A673 (cell line): ENCODE data around the gene SPATS2.
A peak's percentile ranks its signal among the peaks of the same experiment; 100 is the strongest.

ENCODE experiments used
- EZH2 ChIP-seq: fragments of 200-600 bp; sonication (generic); IDR thresholded peaks from 2 replicates; pipeline ENCODE4 v1.6.1; 2017; ENCODE audit warnings: borderline replicate concordance, low read depth, mild to moderate bottlenecking, mixed read lengths, antibody characterized with exemption, low read length; ENCODE audit not compliant: poor library complexity, severe bottlenecking
- TF ChIP-seq, protein P1 (sequence below): fragments of 300-800, 200-600 bp; sonication (generic); conservative IDR thresholded peaks from 2 replicates; pipeline ENCODE4 v1.5.1; 2017; ENCODE audit warnings: low read depth, mild to moderate bottlenecking, antibody characterized with exemption, low read length, moderate library complexity, mixed read lengths

DNA sequence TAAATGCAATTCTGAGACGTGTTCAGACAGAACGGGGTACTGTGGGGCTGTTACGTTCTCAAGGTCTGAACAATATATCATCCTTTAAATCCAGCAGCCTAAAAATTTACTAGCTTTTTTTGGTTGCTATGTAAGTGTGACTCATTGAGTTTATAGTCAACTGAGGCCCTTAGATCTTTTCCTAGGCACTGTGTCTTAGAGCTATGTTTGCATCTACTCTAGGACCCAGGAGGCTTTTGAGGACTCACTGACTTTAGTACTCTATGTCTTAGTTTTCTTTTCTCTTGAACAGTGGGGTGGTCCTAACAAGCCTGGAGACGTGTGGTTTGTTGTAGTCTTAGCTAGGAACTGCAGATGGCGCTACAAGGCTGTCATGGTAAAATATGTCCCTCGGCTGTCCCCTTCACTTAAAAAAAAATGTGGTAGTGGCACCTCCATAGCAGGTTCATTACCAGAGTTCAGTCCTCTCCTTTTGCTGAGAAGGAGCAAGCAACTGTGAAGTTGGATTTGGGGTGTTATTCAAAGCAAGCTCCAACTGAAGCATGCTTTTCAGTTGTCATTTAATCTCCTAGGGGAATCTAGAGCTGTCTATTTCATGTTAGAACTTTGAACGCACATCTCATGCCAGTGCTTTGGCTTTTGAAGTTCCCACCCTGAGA, 8.7 kb upstream of the SPATS2 start:
- TF ChIP-seq EZH2, result no peak
- TF ChIP-seq, protein P1, sequence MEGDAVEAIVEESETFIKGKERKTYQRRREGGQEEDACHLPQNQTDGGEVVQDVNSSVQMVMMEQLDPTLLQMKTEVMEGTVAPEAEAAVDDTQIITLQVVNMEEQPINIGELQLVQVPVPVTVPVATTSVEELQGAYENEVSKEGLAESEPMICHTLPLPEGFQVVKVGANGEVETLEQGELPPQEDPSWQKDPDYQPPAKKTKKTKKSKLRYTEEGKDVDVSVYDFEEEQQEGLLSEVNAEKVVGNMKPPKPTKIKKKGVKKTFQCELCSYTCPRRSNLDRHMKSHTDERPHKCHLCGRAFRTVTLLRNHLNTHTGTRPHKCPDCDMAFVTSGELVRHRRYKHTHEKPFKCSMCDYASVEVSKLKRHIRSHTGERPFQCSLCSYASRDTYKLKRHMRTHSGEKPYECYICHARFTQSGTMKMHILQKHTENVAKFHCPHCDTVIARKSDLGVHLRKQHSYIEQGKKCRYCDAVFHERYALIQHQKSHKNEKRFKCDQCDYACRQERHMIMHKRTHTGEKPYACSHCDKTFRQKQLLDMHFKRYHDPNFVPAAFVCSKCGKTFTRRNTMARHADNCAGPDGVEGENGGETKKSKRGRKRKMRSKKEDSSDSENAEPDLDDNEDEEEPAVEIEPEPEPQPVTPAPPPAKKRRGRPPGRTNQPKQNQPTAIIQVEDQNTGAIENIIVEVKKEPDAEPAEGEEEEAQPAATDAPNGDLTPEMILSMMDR, result peak; percentile 89
